ENCODE measurements around the gene TTC21A. TPM values are rescaled to one million over a fixed set of nuclear protein-coding genes. Genes with fewer than 3 reads are reported as not detected.

The TTC21A gene
- total and polyA plus RNA-seq, 8 donors: 3.1 to 31.3 (median 6.1) TPM

DNA sequence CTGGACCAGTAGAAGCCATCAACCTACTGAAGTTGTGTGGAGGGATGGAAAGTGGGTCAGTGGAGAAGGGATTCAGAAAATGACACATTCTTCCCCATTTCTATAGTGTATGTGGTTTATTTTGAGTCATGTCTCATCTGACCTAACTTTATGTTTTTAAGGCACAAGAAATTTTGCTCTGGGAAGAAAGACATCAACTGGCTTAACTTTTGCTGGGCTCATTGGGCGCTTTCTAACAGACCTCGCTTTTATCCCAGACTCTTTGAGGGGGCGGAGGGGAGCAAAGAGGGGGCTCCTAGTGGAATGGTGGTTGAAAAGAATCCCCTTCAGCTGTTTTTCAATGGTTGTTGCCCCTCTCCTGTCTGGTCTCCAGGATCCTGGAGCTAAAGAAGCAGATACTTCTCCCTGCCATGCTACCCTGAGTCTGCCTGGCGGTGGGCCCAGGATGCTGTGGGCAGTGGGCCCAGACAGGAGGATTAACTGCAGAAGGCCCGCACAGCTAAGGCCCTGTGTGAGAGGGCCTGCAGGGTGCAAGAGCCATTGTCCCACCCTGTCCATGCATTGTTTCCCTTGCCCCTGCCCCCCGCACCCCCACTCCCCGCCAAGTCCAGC lies 31.4 kb downstream of the TTC21A start:
- 79 to 91% methylated on average over 7 of the region's 7 CpGs for WGBS, 2 donors
- ATAC-seq (no peak), DNase-seq (peak in 1 of 6 donors; percentile 61)

DNA sequence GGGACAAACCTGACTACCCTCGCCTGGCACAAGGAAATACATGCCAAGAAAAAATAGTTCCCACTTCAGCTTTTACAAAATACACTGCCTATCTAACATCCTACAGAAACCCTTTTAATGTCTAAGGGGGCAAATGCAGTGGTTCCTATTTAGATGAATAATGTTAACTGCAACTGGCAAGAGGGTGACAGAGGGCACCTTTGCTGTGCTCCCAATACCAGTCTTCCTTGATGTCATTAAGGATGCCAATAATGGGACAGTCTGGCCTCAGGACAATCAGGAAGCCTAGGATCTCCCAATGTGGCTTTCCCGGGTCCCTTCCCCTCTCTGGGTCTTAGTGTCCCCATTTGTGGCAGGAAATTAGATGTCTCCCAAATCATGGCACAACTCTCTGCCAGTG lies 32.0 kb downstream of the TTC21A start:
- peaks cover 10 to 22% (median 17%) of the 10 kb centered on the region in 3 donors for H3K36me3 ChIP-seq
- H3K9me3 ChIP-seq: no peaks in the 10 kb centered on the region
- ATAC-seq (no peak), DNase-seq (no peak), FAIRE-seq (no peak)
- 74 to 76% methylated on average over 2 of the region's 2 CpGs for WGBS, 2 donors
- no peaks in the 10 kb centered on the region for H3K27me3 ChIP-seq
- H3K27ac ChIP-seq: no peak overlapping the region
- H3K4me3 ChIP-seq: no peak overlapping the region
- peaks cover 30 to 34% (median 32%) of the 10 kb centered on the region in 3 donors for H3K4me1 ChIP-seq
- intact Hi-C loops (cut with DNase I): no loop called here
- TF ChIP-seq CTCF (IDR thresholded peaks at IDR 0.05): no peak

More for the DNA sequence above, 31.4 kb downstream of the TTC21A start:
- FAIRE-seq: no peak
- H3K4me1 ChIP-seq: peaks cover 30 to 34% (median 32%) of the 10 kb centered on the region in 3 donors
- H3K4me3 ChIP-seq: no peak overlapping the region
- no peak for TF ChIP-seq CTCF (IDR thresholded peaks at IDR 0.05)
- intact Hi-C loops (cut with DNase I): no loop called here
- H3K27ac ChIP-seq: peak overlapping the region in 1 of 4 donors; percentile 2
- H3K9me3 ChIP-seq: no peaks in the 10 kb centered on the region
- H3K36me3 ChIP-seq: peaks cover 8 to 17% (median 12%) of the 10 kb centered on the region in 3 donors
- no peaks in the 10 kb centered on the region for H3K27me3 ChIP-seq

- peak overlapping the region; percentile 75 to 90 (median 85) for H3K27ac ChIP-seq
- ATAC-seq: no peak
- TF ChIP-seq CTCF (IDR thresholded peaks at IDR 0.05): no peak
- peaks cover 30 to 35% (median 32%) of the 10 kb centered on the region in 3 donors for H3K4me1 ChIP-seq
- intact Hi-C loops (cut with DNase I): no loop called here
- H3K4me3 ChIP-seq: no peak overlapping the region
- peak in 1 of 6 donors; percentile 29 for DNase-seq
- WGBS, 2 donors: 83 to 84% methylated on average over 2 of the region's 2 CpGs
- no peaks in the 10 kb centered on the region for H3K9me3 ChIP-seq
- FAIRE-seq: no peak
- no peaks in the 10 kb centered on the region for H3K27me3 ChIP-seq
- H3K36me3 ChIP-seq: peaks cover 17 to 32% (median 26%) of the 10 kb centered on the region in 3 donors
Observed at GRCh38 chr3:39140341-39140971, 33.0 kb downstream of the TTC21A start.

- TF ChIP-seq CTCF (IDR thresholded peaks at IDR 0.05): no peak
- FAIRE-seq: no peak
- intact Hi-C loops (cut with DNase I): no loop called here
- Histone ChIP-seq H3K9me3 (no peaks in the 10 kb centered on the region), H3K36me3 (peaks cover 19 to 42% (median 28%) of the 10 kb centered on the region in 3 donors), H3K27ac (peak overlapping the region; percentile 75 to 90 (median 85)), H3K4me1 (peaks cover 32 to 44% (median 38%) of the 10 kb centered on the region in 3 donors), H3K27me3 (no peaks in the 10 kb centered on the region), H3K4me3 (peak overlapping the region in 1 of 4 donors; percentile 13)
- WGBS, 2 donors: 6 to 11% methylated on average over 4 of the region's 4 CpGs
- ATAC-seq: peak; percentile 76 to 83 (median 80)
- DNase-seq: peak; percentile 82 to 93 (median 86)
Observed at GRCh38 chr3:39141171-39141995, 33.9 kb downstream of the TTC21A start.
